Activated T-cell treated with anti-CD3 and anti-CD28 coated beads for 48 hours (primary cell): ENCODE measurements around the gene DBN1.

Experiments used
- DNase-seq: peaks from one replicate; pipeline ENCODE4 v3.0.0-alpha.2; 2020; ENCODE audit warnings: low read depth

Gene DBN1

GRCh38 chr5:177443144-177443983 lies 30.1 kb downstream of the DBN1 start:
- no peak for DNase-seq

- DNase-seq, result no peak
Measured at GRCh38 chr5:177442066-177442826, 31.2 kb downstream of the DBN1 start.

- no peak for DNase-seq
Measured at GRCh38 chr5:177440990-177441780, 32.2 kb downstream of the DBN1 start.

- no peak for DNase-seq
Measured at GRCh38 chr5:177440211-177440989, 33.0 kb downstream of the DBN1 start.

- no peak for DNase-seq
Measured at GRCh38 chr5:177439518-177440053, 33.8 kb downstream of the DBN1 start.

- DNase-seq, result no peak
Measured at GRCh38 chr5:177438468-177438867, 35.0 kb downstream of the DBN1 start.

GRCh38 chr5:177437623-177438022 lies 35.8 kb downstream of the DBN1 start:
- no peak for DNase-seq

- DNase-seq, result no peak
Measured at GRCh38 chr5:177435847-177436536, 37.4 kb downstream of the DBN1 start.

GRCh38 chr5:177434942-177435738 lies 38.3 kb downstream of the DBN1 start:
- no peak for DNase-seq

- no peak for DNase-seq
Measured at GRCh38 chr5:177434437-177434836, 39.0 kb downstream of the DBN1 start.

GRCh38 chr5:177433658-177434217 lies 39.7 kb downstream of the DBN1 start:
- DNase-seq, result no peak

- no peak for DNase-seq
Measured at GRCh38 chr5:177432839-177433657, 40.4 kb downstream of the DBN1 start.

GRCh38 chr5:177432143-177432838 lies 41.1 kb downstream of the DBN1 start:
- DNase-seq, result peak; percentile 62

- peak; percentile 79 for DNase-seq
Measured at GRCh38 chr5:177431317-177432142, 41.9 kb downstream of the DBN1 start.

- DNase-seq, result no peak
Measured at GRCh38 chr5:177430972-177431316, 42.5 kb downstream of the DBN1 start.

GRCh38 chr5:177430140-177430951 lies 43.1 kb downstream of the DBN1 start:
- no peak for DNase-seq
